BJ (cell line): ENCODE measurements around the gene ACOX3. TPM values are rescaled to one million over a fixed set of nuclear protein-coding genes. Genes with fewer than 3 reads are reported as not detected.

ENCODE experiments used
- CTCF ChIA-PET: fragments of 350-600 bp; formaldehyde crosslinking; extraction: SDS; loops from one replicate; lab custom pipeline; 2021; ENCODE audit warnings: antibody characterized with exemption, inconsistent platforms; lab: Yijun Ruan, JAX
- POLR2A ChIA-PET: fragments of 300-600 bp; sonication (Branson Sonifier 250); formaldehyde crosslinking; extraction: SDS; loops from one replicate; lab custom pipeline; 2021; ENCODE audit warnings: antibody characterized with exemption; lab: Charles Lee
- DNase-seq: peaks from one replicate; pipeline ENCODE4 v3.0.0-alpha.2; 2011; ENCODE audit warnings: low read depth
- H3K27me3 ChIP-seq: 2 replicates; pipeline ENCODE4 v1.6.0; 2011; ENCODE audit warnings: low read length; ENCODE audit not compliant: control insufficient read depth, insufficient read depth
- H3K36me3 ChIP-seq: 2 replicates; pipeline ENCODE4 v1.5.1; 2011; ENCODE audit warnings: low read length; ENCODE audit not compliant: control insufficient read depth, insufficient read depth
- H3K4me3 ChIP-seq: 2 replicates; pipeline ENCODE4 v1.5.1; 2011; ENCODE audit warnings: low read depth, mild to moderate bottlenecking, control low read depth, low read length
- CTCF ChIP-seq: IDR thresholded peaks from 2 replicates; pipeline ENCODE4 v1.5.1; 2011; ENCODE audit warnings: low read depth, mild to moderate bottlenecking, control low read depth, inconsistent platforms, low read length, moderate library complexity; ENCODE audit not compliant: insufficient read depth
- polyA plus RNA-seq: library from polyadenylated mRNA; depleted of rRNA; stranded (reverse); fragments of >200 nt; gene quantifications from 2 replicates; pipeline ENCODE4 v1.2.3, GENCODE V29; 2011

Gene ACOX3
- polyA plus RNA-seq, 1 experiment: 10.2 TPM

DNA sequence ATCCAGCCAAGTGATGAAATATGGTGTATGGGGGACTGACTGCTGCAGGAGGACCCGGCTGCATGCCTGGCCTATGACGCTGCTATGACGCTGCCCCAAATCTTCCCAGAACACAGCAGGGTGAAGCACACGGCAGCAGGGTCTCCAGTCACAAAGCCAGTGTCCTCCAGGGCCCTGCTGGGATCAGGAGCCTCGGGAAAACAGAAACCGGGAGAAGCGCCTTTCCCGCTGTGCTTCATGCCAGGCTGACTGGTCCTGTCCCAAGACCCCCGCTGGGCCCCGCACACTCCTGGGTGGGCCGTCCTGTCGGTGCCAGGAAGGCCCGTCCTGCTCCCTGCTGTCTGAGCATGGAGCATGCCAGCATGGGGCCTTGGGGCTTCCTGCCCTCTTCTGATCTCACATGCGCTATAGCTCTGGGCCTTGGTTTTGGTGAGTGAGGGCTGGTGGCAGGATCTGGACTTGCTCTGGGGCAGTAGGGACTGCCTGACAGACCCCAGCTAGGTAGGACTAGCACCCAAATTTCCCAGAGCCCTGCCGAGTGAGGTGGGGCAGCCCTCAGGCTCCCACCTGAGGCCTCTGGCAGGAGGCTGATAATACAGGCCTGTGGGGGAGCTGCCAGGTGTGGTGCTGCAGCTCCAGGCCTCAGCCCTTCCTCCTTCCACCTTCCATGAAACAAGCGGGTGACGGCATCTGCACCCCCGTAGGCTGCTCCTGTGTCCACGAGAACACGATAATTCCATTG lies 64.0 kb downstream of the ACOX3 start:
- H3K36me3 ChIP-seq: peaks cover 2% of the 10 kb centered on the region
- no peak overlapping the region for H3K4me3 ChIP-seq
- ChIA-PET CTCF (interaction anchor here (0.6 kb wide), 1 partner anchor 78 kb away, joined by 4 read pairs; no protein-coding TSS in a partner anchor), POLR2A (no interaction called here)
- TF ChIP-seq CTCF: no peak
- no peaks in the 10 kb centered on the region for H3K27me3 ChIP-seq
- DNase-seq: no peak

GRCh38 chr4:8374851-8375649 lies 65.5 kb downstream of the ACOX3 start:
- Histone ChIP-seq H3K27me3 (no peaks in the 10 kb centered on the region), H3K36me3 (peaks cover 2% of the 10 kb centered on the region; the same call in 1 of the 2 replicates), H3K4me3 (no peak overlapping the region)
- ChIA-PET POLR2A (no interaction called here), CTCF (interaction anchor here (0.8 kb wide), 1 partner anchor 28 kb away, joined by 3 read pairs; no protein-coding TSS in a partner anchor)
- DNase-seq: no peak
- no peak for TF ChIP-seq CTCF

- Histone ChIP-seq H3K27me3 (no peaks in the 10 kb centered on the region), H3K36me3 (no peaks in the 10 kb centered on the region; the same call in 1 of the 2 replicates), H3K4me3 (no peak overlapping the region)
- no peak for DNase-seq
- TF ChIP-seq CTCF: no peak
- ChIA-PET POLR2A (no interaction called here), CTCF (no interaction called here)
Measured at GRCh38 chr4:8373973-8374545, 66.5 kb downstream of the ACOX3 start.

GRCh38 chr4:8373270-8373972 lies 67.1 kb downstream of the ACOX3 start:
- POLR2A ChIA-PET: no interaction called here
- CTCF ChIA-PET: no interaction called here
- Histone ChIP-seq H3K4me3 (no peak overlapping the region), H3K36me3 (no peaks in the 10 kb centered on the region; the same call in 1 of the 2 replicates), H3K27me3 (no peaks in the 10 kb centered on the region)
- TF ChIP-seq CTCF: no peak
- no peak for DNase-seq

GRCh38 chr4:8372506-8372905 lies 68.0 kb downstream of the ACOX3 start:
- TF ChIP-seq CTCF: no peak
- Histone ChIP-seq H3K4me3 (no peak overlapping the region), H3K27me3 (no peaks in the 10 kb centered on the region), H3K36me3 (no peaks in the 10 kb centered on the region; the same call in 1 of the 2 replicates)
- DNase-seq: no peak
- POLR2A ChIA-PET: no interaction called here
- CTCF ChIA-PET: no interaction called here
